IMR-90 (cell line): Measurements from ENCODE around the gene SART1.

Experiments
- CTCF ChIP-seq: conservative IDR thresholded peaks from 2 replicates; pipeline ENCODE4 v1.5.1; 2012; ENCODE audit warnings: mild to moderate bottlenecking, low read depth, low read length, improper control_type of control experiment
- POLR2A ChIP-seq: IDR thresholded peaks from 2 replicates; pipeline ENCODE4 v1.6.1; 2012; ENCODE audit warnings: mild to moderate bottlenecking, low read depth, low read length
- RCOR1 ChIP-seq: IDR thresholded peaks from 2 replicates; pipeline ENCODE4 v1.6.1; 2012; ENCODE audit warnings: mild to moderate bottlenecking, low read length, improper control_type of control experiment; ENCODE audit not compliant: insufficient replicate concordance

DNA sequence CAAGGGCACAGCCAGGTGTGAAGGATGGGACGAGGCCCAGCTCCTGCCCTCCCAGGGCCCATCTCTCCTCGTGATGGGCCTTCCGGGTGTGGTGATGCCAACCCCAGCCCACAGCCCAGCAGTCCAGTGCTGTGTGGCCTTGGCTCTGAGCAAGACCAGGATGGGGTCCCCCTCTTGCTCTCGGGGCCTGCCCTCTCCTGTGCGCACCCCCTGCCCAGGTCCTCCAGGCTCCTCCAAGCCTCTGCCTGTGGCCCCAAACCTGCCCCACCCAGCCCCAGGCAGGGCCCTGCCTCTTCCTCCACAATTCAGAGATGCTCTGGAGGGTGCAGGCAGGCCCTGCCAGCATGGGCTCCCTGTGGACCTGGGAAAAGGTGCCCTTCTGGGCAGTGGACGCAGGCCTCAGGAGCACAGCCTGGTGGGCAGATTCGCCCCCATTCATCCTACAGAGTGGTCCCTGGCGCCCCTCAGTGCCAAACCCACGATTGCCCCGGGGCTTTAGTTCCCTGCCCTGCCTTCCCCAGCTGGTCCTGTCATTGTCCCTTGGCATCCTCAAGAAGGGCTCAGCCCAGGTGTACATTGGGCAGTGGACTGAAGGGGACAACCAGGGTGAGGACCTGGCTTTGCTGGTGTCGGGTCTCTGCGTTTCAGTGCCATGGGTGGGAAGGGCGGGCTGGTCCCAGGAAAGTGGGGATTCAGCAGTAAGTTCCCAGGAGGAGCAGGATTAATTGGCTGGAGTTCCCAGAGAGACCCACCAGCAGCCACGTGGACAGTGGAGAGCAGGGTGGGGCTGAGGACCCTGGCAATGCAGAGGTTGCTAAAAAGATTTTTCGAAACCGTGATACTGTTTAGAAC is 20.7 kb downstream of the SART1 start:
- TF ChIP-seq CTCF: no peak
- TF ChIP-seq POLR2A: no peak
- no peak for TF ChIP-seq RCOR1
